Hepatic stellate cell (primary cell): ENCODE measurements around the gene COL12A1.
A peak's percentile ranks its signal among the peaks of the same experiment; 100 is the strongest.

Experiments used
- DNase-seq: peaks from one replicate; pipeline ENCODE4 v3.0.0; 2011; ENCODE audit warnings: low spot score

Gene COL12A1

GRCh38 chr6:75142721-75143120 lies 63.1 kb downstream of the COL12A1 start:
- no peak for DNase-seq

- no peak for DNase-seq
Observed at GRCh38 chr6:75135876-75136275, 70.0 kb downstream of the COL12A1 start.

- no peak for DNase-seq
Observed at GRCh38 chr6:75135450-75135849, 70.4 kb downstream of the COL12A1 start.

GRCh38 chr6:75130784-75131183 lies 75.1 kb downstream of the COL12A1 start:
- no peak for DNase-seq

- DNase-seq, result no peak
Observed at GRCh38 chr6:75128878-75129570, 76.8 kb downstream of the COL12A1 start.

- no peak for DNase-seq
Observed at GRCh38 chr6:75126518-75126917, 79.3 kb downstream of the COL12A1 start.

- DNase-seq, result no peak
Observed at GRCh38 chr6:75124983-75125382, 80.9 kb downstream of the COL12A1 start.

GRCh38 chr6:75124085-75124484 lies 81.8 kb downstream of the COL12A1 start:
- no peak for DNase-seq

- DNase-seq, result no peak
Observed at GRCh38 chr6:75118925-75119515, 86.8 kb downstream of the COL12A1 start.

GRCh38 chr6:75117701-75118100 lies 88.2 kb downstream of the COL12A1 start:
- DNase-seq, result no peak

GRCh38 chr6:75116946-75117345 lies 88.9 kb downstream of the COL12A1 start:
- DNase-seq, result no peak

- DNase-seq, result no peak
Observed at GRCh38 chr6:75115481-75115880, 90.4 kb downstream of the COL12A1 start.

GRCh38 chr6:75114806-75115205 lies 91.0 kb downstream of the COL12A1 start:
- DNase-seq, result no peak

- no peak for DNase-seq
Observed at GRCh38 chr6:75114195-75114594, 91.7 kb downstream of the COL12A1 start.

- no peak for DNase-seq
Observed at GRCh38 chr6:75113446-75113845, 92.4 kb downstream of the COL12A1 start.

- no peak for DNase-seq
Observed at GRCh38 chr6:75109765-75110164, 96.1 kb downstream of the COL12A1 start.

GRCh38 chr6:75109022-75109421 lies 96.8 kb downstream of the COL12A1 start:
- no peak for DNase-seq

- no peak for DNase-seq
Observed at GRCh38 chr6:75108333-75108974, 97.4 kb downstream of the COL12A1 start.

GRCh38 chr6:75107913-75108312 lies 97.9 kb downstream of the COL12A1 start:
- no peak for DNase-seq

- no peak for DNase-seq
Observed at GRCh38 chr6:75106426-75106825, 99.4 kb downstream of the COL12A1 start.

- DNase-seq, result no peak
Observed at GRCh38 chr6:75103431-75103830, 102.4 kb downstream of the COL12A1 start.

GRCh38 chr6:75102301-75102700 lies 103.6 kb downstream of the COL12A1 start:
- no peak for DNase-seq

GRCh38 chr6:75101896-75102295 lies 104.0 kb downstream of the COL12A1 start:
- no peak for DNase-seq

- DNase-seq, result peak; percentile 79
Observed at GRCh38 chr6:75098709-75099108, 107.1 kb downstream of the COL12A1 start.
